ACC112 (cell line): ENCODE results near the gene ADSS1.
"Not testable (repeated sequence)": the region's sequence is repeated elsewhere in the genome, so short reads cannot be mapped to it uniquely, and the experiment has no call there.

ENCODE experiments used
- H2AFZ ChIP-seq: fragments of 200-600 bp; sonication (generic); one replicate; pipeline ENCODE4 v1.6.0; 2017; ENCODE audit warnings: antibody characterized with exemption, low read length; ENCODE audit not compliant: unreplicated experiment
- H3K27ac ChIP-seq: fragments of 200-600 bp; sonication (generic); 2 replicates; pipeline ENCODE4 v1.5.1; 2014; ENCODE audit warnings: low read depth, mild to moderate bottlenecking, antibody characterized with exemption, low read length, moderate library complexity
- H3K27me3 ChIP-seq: fragments of 200-600 bp; sonication (generic); 2 replicates; pipeline ENCODE4 v1.6.1; 2014; ENCODE audit warnings: mild to moderate bottlenecking, antibody characterized with exemption, low read length, moderate library complexity, mixed read lengths; ENCODE audit not compliant: insufficient read depth
- H3K36me3 ChIP-seq: fragments of 200-600 bp; sonication (generic); 2 replicates; pipeline ENCODE4 v1.6.1; 2016; ENCODE audit warnings: mild to moderate bottlenecking, antibody characterized with exemption, low read length, moderate library complexity, mixed read lengths; ENCODE audit not compliant: insufficient read depth
- H3K4me1 ChIP-seq: fragments of 200-600 bp; sonication (generic); one replicate; pipeline ENCODE4 v1.6.1; 2016; ENCODE audit warnings: low read length, mixed read lengths; ENCODE audit not compliant: insufficient read depth, unreplicated experiment, control insufficient read depth
- H3K4me3 ChIP-seq: fragments of 200-600 bp; sonication (generic); 2 replicates; pipeline ENCODE4 v1.5.1; 2014; ENCODE audit warnings: mild to moderate bottlenecking, low read depth, low read length
- H3K79me2 ChIP-seq: fragments of 200-600 bp; sonication (generic); one replicate; pipeline ENCODE4 v1.6.0; 2016; ENCODE audit warnings: low read length; ENCODE audit not compliant: control insufficient read depth, unreplicated experiment, insufficient read depth

The ADSS1 gene

DNA sequence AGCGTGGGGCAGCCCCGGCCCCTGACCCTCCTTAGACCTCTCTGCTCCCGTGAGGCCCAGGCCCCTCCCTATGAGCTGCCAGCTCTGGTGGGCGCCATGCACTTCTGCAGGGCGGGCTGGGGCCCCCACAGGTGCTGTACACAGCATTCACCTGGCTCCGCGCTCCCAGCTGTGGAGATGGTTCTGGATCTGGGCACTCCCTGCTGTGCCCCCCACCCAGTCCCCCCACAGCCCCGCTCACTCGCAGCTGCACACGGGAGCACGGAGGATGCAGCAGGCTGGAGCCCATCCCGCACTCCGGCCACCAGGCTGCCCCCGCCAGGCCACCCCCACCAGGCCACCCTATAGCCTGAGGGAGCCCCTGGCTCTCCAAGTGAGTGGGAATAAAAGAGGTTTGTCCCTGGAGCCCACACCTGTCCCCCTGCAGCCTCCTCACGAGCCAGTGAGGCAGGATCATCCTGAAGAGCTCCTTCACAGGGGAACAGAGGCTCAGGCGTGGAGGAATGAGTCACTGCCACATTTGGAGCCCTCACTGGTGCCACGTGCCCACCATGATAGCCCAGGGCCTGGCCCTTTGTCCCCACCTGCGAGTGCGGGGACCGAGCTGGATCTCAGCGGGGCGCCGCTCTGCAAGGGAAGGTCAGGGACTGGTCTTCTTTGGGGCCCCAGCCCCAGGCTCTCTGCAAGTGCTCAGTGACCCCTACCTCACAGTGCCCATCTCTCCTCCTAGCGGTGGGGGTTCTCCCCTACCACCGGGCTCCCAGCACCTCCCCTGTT, 1.9 kb downstream of the ADSS1 start:
- Histone ChIP-seq H3K4me1 (peaks cover 36% of the 10 kb centered on the region), H3K79me2 (no peaks in the 10 kb centered on the region), H3K36me3 (no peaks in the 10 kb centered on the region), H2AFZ (no peak overlapping the region), H3K4me3 (peak overlapping the region; percentile 83), H3K27ac (no peak overlapping the region), H3K27me3 (no peaks in the 10 kb centered on the region)

DNA sequence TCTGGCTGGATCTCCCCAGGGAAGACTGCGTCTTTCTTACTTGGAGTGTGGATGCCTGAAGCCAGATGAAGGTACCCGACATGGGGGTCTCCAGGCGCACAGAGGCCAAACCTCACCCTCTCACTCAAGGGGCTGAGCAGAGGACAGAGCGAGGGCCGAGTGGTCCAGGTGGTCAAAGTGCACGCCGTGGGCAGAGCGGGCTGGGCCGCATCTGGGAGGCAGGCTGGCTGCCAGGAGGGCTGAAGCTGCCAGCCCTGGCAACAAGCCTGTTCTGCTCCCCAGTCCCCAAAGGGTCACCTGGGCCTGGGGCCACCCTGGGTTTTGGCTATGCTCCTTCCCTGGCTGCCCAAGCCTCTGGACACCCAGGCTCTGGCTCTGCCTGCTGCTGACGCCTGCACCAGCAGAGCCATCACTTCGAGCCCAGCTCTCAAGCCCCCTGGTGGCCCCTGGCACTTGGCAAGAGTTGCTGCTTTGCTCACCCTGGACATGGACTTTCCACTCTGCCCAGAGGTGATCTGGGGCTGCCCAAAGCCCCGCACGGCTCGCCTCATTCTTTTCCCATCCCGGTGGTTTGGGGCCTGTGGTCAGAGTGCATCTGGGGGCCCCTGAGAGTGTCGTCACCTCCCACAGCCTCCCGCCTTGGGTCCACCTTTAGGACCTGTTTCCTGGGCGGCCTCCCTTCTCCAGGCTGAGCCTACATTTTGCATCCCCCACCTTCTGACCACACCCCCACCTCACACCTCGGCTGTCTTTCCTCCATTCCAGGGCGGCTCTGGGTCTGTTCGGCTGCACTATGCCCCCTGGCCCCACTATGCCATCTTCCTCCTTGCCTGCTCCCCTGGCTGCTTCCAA, 2.8 kb downstream of the ADSS1 start:
- H2AFZ ChIP-seq = no peak overlapping the region
- H3K27me3 ChIP-seq = no peaks in the 10 kb centered on the region
- H3K4me3 ChIP-seq = no peak overlapping the region
- no peak overlapping the region for H3K27ac ChIP-seq
- peaks cover 34% of the 10 kb centered on the region for H3K4me1 ChIP-seq
- no peaks in the 10 kb centered on the region for H3K79me2 ChIP-seq
- H3K36me3 ChIP-seq = no peaks in the 10 kb centered on the region

DNA sequence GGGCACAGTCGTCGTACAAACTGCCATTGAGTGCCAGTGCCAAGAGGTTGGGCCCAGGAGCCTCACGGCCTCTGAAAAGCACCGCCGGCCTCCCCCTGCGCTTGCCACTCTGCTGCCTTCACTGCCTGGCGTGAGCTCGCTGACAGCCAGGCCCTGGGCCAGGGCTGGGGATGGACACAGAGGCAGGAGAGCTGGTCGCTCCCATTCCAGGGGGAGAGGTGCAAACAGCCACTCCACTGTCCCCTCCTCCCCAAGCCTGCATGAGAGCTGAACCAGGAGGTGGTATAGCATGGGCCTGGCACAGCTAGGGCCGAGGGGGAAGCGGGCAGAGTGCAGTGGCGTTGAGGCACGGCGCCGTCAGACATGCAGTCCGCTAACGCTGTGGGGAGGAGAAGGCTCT, 4.6 kb downstream of the ADSS1 start:
- no peaks in the 10 kb centered on the region for H3K79me2 ChIP-seq
- no peak overlapping the region for H3K27ac ChIP-seq
- H3K36me3 ChIP-seq = no peaks in the 10 kb centered on the region
- H3K4me3 ChIP-seq = no peak overlapping the region
- H3K4me1 ChIP-seq = peaks cover 38% of the 10 kb centered on the region
- no peak overlapping the region for H2AFZ ChIP-seq
- no peaks in the 10 kb centered on the region for H3K27me3 ChIP-seq

DNA sequence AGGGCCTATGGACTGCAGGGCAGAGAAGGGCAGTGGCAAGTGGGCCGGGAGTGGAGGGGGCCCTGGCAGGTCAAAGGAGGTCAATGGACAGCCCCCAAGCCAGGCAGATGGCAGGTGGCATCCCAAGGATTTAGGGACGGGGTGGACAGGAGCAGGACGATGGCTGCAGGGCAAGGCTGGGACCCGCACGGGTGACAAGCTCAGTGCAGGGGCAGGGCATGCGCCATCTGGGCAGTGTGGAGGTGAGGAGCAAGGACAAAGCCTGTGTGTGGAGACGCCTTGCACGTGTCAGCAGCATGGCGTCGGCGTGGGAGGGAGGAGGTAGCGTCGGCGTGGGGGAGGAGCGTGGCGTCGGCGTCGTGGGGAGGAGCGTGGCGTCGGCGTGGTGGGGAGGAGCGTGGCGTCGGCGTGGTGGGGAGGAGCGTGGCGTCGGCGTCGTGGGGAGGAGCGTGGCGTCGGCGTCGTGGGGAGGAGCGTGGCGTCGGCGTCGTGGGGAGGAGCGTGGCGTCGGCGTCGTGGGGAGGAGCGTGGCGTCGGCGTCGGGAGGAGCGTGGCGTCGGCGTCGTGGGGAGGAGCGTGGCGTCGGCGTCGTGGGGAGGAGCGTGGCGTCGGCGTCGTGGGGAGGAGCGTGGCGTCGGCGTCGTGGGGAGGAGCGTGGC, 5.3 kb downstream of the ADSS1 start:
- not testable (repeated sequence) for H3K27ac ChIP-seq, H3K79me2 ChIP-seq, H3K27me3 ChIP-seq, H2AFZ ChIP-seq, H3K4me3 ChIP-seq, H3K36me3 ChIP-seq
- H3K4me1 ChIP-seq = peaks cover 38% of the 10 kb centered on the region

DNA sequence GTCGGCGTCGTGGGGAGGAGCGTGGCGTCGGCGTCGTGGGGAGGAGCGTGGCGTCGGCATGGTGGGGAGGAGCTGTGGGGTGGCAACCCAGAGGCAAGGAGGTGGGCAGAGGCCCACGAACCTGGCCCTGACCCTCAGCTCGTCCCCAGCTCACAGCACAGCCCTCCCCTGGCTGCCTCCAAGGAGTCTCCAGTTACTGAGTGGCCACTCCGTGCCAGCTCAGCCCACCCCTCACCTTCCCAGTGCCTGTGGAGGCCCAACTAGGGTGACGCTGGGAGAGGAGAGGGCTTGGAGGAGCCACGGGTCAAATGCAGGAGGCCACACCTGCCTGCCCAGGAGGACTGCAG, 5.8 kb downstream of the ADSS1 start:
- H3K79me2 ChIP-seq = no peaks in the 10 kb centered on the region
- no peak overlapping the region for H3K27ac ChIP-seq
- H3K4me1 ChIP-seq = peaks cover 33% of the 10 kb centered on the region
- H3K36me3 ChIP-seq = no peaks in the 10 kb centered on the region
- no peaks in the 10 kb centered on the region for H3K27me3 ChIP-seq
- H2AFZ ChIP-seq = no peak overlapping the region
- H3K4me3 ChIP-seq = no peak overlapping the region

DNA sequence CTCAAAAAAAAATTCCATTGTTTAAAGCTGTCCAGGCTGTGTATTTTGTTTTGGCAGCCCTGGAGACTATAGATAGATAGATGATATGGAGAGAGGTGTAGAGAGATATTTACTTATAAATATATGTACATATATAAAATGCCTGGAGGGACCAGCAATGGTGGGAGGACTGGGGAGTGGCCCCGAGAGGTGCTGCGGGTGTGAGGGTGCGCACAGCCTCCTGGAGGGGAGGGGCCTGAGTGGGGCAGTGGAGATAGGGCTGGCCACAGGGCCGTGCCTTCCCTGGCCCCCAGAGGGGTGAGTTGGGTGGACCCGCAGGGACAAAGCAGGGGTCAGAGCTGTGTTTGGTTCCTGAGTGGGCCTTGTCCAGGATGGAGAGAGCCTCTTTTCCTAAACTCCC, 6.5 kb downstream of the ADSS1 start:
- Histone ChIP-seq H3K27me3 (no peaks in the 10 kb centered on the region), H3K27ac (no peak overlapping the region), H3K36me3 (no peaks in the 10 kb centered on the region), H2AFZ (no peak overlapping the region), H3K4me3 (no peak overlapping the region), H3K79me2 (no peaks in the 10 kb centered on the region), H3K4me1 (peaks cover 31% of the 10 kb centered on the region)

DNA sequence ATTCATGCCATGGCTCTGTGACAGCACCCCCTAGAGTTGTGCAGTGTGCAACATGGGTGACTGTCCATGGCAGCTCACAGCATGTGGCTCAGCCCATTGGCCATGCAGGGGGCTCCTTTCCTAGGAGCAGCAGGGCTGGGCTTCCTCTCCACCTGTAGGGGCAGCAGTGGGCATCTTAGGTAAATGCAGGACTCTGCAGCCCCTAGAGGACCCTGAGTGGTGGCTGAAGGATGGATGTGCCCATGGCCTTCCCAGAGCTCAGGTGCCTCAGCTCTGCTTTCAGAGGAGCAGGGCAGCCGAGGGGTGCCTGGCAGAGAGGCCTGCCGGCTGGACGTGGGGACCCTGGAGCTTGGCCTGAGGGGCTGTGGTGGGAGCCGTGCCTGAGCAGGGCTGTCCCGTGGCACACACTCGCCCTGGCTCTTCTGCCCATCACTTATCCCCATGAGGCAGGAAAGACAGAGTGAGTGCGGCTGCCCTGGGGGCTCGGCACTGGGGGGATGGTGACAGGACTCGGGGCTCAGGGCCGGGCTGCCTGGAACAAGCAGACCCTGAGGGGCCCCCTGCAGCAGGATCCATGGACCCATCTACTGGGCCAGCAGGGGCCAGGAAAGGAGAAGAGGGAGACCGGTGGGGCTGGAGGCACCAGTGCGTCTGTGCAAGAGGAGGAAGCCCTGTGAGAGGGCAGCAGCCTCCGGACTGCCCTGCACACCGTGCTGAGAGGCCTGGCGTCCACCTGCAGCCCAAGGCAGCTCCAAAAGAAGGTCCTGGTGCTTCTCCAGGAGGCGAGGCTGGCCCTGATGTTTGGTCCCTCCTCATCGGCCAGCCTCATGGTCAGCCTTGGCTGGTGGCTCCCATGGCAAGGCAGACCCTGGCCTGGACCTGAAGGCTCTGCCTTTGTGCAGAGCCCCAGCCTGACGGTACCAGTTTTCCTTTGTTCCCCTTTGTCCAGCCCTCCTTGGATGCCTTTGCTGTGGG, 7.6 kb downstream of the ADSS1 start:
- Histone ChIP-seq H3K79me2 (no peaks in the 10 kb centered on the region), H3K36me3 (no peaks in the 10 kb centered on the region), H3K4me3 (no peak overlapping the region), H3K4me1 (peaks cover 32% of the 10 kb centered on the region), H3K27me3 (no peaks in the 10 kb centered on the region), H2AFZ (no peak overlapping the region), H3K27ac (no peak overlapping the region)

DNA sequence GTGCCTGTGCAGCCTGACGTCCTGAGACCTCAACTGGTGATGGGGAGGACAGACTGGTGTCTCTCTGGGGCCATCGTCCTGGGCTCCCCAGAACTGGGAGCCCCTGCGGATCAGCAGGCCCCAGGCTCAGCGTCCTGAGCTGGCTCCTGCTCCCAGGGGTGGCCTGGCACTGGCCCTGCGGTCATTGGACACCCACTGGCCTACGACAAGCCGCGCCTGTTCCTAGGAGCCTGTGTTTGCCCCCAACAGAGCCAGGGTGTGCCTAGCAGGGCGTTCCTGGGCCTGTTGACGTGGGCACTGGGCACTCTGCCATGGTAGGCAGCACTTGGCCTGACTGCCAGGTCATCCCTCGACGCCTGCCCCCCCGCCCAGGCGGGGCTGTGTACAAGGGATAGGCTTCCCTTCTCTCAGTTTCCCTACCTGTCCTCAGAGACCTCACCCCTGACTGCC, 8.4 kb downstream of the ADSS1 start:
- Histone ChIP-seq H3K79me2 (no peaks in the 10 kb centered on the region), H3K36me3 (no peaks in the 10 kb centered on the region), H3K27me3 (no peaks in the 10 kb centered on the region), H2AFZ (no peak overlapping the region), H3K27ac (no peak overlapping the region), H3K4me1 (peaks cover 36% of the 10 kb centered on the region), H3K4me3 (no peak overlapping the region)

DNA sequence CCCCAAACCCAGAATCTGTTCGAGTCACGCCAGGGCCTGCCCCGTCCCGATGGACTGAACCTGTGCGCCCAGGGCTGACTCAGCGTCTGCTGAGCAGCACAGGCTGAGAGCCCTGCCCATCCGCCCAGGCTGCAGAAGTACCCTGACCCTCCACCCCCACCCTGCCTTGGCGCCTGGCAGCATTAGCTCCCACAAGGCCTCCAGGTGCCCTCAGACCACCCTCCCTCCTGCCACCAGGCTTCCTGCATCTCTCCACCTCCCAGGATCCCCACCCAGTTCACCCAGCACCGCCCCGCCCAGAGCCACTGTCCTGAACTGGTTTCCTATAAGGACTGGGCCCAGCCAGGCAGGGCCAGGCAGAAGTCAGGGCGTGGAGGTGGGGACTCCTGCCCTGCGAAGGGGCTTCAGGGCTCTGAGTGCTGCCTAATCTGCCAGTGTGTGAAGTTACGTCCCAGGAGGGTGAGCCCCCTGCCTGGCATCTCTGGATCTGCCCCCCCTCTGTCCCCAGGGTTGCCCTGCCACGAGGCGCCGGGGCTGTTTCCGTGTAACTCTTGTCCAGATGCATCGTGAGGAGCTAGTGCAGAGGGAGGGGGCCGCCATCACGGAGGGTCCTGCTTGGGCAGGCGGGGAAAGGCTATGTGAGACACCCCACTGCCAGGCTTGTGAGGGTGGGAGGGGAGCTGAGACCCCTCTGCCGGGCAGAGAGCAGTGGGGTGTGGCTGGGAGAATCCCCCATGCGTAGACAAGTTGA, 9.1 kb downstream of the ADSS1 start:
- Histone ChIP-seq H3K4me1 (peaks cover 37% of the 10 kb centered on the region), H3K4me3 (no peak overlapping the region), H2AFZ (no peak overlapping the region), H3K27me3 (no peaks in the 10 kb centered on the region), H3K79me2 (no peaks in the 10 kb centered on the region), H3K27ac (no peak overlapping the region), H3K36me3 (no peaks in the 10 kb centered on the region)
